Stimulated activated CD4-positive, alpha-beta T cell treated with anti-CD3 and anti-CD28 coated beads, TNF-alpha, amount 100 ng/mL, for 1 hour (primary cell): ENCODE data around the gene CD300LB.
"Not testable (repeated sequence)": the region's sequence is repeated elsewhere in the genome, so short reads cannot be mapped to it uniquely, and the experiment has no call there.

Experiments used
- DNase-seq, 3 donors: peaks; one replicate each; pipeline ENCODE4 v3.0.0-alpha.2; 2020; ENCODE audit warnings: low read depth in 3 of 3, low spot score in 1 of 3

The CD300LB gene

DNA sequence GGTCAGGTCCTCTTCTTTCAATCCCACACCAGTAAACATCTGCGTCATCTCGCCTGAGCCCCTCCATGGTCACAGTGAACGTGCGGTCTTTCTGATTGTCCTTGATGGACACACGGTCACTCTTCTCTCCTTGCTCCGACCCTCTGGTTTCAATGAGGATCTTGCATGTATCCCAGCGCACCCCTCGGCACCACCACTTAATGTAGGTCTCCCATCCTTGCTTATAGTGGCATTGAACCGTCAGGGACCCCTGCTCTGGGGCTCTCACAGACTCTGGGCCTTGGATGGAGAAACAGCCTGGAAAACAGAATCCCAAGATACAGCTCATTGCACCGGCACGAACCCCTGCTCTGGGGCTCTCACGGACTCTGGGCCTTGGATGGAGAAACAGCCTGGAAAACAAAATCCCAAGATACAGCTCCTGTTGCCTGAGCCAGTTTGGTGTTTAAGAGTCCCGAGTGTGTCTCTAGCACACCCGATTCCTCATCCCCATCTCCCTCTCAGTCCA, 5.4 kb downstream of the CD300LB start:
- DNase-seq: no peak

DNA sequence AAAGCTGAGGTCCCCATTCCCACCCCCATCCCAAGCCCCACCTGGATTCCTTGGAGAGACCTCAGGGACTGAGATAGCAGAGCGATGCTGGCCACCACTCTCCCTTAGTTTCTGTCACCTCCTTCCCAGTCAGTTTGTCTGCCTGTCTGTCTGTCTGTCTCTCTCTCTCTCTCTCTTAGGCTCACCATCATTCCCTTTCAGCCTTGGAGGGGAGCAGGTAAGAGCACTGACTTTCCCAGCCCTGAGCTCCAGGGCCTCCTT, 5.9 kb downstream of the CD300LB start:
- no peak for DNase-seq

DNA sequence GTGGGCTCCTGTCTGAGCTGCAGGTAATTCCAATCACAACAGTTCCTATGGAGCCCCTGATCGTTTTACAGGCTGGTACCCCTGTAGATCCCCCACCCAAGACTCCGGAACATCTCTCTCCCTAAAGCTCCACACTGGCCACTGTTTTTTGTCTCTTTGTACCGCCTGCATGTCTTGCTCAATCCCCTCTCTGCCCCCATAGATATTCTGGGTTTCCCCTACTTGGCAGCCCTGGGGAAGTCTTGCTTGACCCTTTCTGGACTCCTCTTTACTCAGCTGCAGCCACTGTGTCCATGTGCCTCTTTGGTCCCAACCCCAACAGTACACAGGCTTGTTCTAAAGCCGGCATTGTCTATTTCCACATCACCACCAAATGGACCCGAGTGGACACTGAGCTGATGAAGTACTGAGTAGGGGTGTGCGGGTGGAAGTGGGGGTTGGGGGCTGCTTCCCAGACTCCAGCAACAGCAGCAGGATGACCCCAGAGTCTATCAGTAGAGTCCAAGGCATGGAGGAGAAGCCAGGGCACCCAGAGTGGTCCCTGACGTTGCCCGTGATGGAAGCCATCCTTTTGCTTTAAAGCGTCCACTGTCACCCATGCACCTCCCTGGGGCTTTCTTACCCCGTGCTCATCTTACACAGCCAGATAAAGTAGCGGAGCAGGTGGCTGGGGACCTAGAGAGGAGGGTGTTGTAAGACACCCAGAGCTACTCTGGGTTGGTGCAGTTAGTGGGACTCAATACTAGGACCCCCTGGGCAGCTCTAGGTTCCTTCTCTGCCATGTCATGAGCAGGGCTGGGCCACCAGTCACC, 6.4 kb downstream of the CD300LB start:
- no peak for DNase-seq

DNA sequence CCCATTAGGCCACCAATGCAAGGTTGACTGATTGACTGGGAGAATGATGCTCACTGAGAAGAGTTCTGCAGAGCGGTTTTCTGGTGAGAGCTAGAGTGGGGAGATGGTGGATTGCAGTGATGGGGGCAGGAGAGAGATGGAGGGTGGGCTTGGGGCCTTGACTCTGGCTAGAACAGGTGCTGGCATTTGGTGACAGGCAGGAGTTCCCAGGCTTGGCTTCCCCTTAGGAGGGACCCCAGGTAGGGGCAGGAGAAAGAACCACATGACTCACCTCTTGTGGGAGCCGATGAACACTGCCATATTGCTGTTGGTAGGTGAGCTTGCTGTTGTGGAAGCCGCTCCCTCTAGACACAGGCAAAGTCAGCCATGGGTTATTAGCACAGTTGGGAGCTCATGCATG, 8.0 kb downstream of the CD300LB start:
- no peak for DNase-seq

DNA sequence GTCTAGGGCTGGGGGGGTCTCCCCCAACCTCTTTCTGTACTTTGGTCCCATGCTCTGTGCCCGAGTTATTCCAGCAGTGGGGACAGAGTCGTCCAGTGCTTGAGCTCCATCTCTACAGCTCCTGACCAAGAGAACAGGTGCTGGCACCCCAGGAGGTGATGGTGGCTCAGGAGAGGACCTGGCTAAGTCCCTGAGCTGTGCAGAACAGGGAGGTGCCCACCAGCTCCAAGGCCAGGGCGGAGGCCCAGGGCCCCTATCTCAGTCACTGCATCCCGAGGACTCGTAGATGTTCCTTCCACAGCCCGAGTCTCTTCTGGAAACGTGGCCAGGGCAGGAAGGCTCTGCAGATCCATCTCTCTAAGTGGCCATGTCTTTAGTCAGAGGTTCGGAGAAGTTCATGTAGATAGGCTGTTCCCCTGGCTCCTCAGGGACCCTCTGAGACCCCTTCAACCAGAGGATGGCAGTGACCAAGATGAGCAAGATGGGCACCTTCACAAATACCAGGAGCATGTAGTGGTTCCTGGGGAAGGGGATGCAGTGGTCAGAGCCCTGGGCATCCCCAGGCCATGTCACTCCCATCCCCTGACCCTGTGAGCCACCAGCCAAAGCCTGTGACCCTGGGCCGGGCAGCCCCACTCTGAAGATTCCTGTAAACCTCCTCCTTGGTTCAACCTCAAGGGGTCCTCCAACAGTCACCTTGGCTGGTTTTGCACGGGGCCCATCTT, 8.7 kb downstream of the CD300LB start:
- no peak for DNase-seq

DNA sequence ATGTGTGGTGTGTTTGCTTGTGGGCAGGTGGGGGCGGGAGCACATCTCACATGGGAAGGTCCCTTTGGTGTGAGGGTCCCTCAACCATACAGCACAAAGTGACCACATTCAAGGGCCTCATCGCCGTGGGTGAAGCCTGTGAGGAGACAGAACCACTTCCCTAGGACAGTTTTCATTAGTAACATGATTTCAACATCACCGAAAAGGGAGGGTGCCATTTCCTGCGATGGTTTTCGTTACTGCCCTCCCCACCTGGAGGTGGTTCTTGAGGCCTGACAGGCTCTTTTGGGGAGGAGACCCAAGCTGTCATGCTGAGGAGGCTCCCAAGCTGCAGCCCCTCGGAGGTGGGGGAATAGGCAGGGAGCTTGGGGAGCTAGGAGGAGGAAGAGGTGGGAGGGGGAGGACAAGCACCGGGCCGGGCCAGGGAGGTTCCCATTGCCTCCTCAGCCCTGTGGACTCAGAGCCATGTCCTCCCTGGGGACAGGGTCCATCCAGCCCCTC, 9.5 kb downstream of the CD300LB start:
- no peak for DNase-seq

DNA sequence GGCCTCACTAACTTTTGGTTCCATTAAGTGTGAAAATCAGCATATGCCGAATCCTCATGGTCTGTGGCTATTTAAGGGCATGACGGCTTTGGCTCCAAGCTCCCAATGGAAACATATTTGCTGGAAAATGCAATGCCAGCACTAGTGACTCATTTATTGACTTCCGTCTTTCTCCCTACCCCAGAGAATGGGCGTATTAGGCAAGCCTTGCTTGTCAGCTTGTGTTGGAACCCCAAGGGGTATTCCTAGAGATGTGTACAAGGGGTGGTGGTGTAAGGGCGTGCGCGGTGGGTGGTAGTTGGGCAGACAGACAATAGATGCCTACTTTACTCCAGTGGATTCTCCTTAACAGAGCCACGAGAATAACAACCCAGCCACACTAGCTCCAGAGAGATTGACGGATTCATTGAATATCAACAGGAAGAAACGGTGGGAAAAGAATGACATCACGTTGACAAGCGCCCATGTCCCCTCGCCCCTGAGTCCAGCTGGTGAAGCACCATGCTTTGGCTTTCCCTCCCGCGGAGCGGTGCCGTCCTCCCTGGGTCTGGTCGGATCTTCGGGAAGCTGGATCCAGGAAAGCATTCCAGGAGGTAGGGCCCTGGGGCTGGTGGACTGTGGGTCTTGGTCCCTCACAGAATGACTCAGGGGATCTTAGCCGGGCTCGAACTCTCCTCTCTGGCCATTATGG, 10.3 kb downstream of the CD300LB start:
- no peak for DNase-seq

DNA sequence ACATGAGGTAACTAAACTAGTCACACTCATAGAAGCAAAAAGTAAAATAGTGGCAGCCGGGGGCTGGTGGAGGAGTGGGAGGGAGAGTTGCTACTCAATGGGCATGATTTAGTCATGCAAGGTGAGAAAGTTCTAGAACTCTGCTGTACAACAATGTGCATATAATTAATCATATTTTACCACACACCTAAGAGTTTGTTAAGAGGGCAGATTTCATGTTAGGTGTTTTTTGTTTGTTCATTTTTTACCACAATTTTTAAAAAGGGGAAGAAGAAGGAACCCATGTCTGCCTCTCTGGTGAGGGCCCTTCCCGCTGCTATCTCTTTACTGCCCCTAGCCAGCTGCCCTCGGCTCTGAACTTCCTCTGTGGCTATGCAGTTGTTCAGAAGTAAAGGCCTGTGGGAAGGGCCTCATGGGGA, 11.2 kb downstream of the CD300LB start:
- no peak for DNase-seq

DNA sequence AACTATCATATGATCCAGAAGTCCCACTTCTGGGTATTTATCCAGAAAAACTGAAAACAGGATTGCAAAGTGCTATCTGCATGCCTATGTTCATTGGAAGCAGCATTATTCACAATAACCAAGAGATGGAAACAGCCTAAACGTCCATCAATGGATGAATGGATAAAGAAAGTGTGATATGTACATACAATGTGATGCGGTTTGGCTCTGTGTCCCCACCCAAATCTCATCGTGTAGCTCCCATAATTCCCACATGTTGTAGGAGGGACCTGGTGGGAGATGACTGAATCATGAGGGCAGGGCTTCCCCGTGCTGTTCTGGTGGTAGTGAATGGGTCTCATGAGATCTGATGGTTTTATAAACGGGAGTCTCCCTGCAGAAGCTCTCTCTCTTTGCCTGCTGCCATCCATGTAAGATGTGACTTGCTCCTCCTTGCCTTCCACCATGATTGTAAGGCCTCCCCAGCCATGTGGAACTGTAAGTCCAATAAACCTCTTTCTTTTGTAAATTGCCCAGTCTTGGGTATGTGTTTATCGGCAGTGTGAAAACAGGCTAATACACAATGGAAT, 12.8 kb downstream of the CD300LB start:
- DNase-seq: not testable (repeated sequence)

DNA sequence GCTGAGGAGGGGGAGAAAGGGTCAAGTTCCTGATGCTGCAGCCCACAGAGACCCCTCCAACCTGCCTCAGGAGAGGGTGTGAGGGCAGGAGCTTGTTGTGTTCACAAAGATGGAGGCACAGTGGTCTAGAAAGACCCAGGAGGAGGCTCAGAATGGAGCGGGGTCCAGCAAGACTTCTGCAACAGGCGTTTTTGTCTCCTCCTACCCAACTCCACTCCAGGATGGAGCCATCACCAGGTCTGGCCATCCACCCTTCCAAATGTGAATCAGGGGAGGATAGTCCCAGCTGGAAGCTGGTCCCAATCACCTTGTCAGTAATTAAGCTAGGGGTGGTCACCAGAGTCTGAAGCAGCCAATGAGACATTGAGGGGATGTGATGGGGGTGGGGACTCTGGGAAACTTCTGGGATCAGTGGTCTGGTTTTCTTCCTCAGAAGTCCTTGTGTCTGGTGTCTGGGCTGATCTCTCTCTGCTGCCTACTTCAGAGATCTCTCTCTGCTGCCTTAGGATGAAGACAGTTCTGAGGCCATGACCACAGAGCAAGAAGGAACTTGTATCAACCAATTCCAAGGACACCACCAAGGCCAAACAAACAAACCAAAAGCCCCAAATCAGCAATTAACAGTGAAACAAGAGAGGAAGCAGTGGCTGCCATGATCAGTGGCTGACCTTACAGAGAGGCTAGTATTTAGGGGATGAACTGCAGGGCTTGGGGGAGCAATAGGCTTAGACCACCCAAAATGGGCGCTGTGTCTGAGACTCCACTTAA, 14.5 kb downstream of the CD300LB start:
- no peak for DNase-seq

DNA sequence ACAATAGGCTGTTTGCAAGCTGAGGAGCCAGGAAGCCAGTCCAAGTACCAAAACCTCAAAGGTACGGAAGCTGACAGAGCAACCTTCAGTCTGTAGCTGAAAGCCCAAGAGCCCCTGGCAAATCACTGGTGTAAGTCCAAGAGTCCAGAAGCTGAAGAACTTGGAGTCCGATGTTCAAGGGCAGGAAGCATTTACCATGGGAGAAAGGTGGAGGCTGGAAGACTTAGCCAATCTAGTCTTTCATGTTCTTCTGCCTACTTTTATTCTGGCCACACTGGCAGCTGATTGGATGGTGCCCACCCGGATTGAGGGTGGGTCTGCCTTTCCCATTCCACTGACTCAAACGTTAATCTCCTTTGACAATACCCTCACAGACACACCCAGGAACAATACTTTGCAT, 15.3 kb downstream of the CD300LB start:
- DNase-seq: no peak

DNA sequence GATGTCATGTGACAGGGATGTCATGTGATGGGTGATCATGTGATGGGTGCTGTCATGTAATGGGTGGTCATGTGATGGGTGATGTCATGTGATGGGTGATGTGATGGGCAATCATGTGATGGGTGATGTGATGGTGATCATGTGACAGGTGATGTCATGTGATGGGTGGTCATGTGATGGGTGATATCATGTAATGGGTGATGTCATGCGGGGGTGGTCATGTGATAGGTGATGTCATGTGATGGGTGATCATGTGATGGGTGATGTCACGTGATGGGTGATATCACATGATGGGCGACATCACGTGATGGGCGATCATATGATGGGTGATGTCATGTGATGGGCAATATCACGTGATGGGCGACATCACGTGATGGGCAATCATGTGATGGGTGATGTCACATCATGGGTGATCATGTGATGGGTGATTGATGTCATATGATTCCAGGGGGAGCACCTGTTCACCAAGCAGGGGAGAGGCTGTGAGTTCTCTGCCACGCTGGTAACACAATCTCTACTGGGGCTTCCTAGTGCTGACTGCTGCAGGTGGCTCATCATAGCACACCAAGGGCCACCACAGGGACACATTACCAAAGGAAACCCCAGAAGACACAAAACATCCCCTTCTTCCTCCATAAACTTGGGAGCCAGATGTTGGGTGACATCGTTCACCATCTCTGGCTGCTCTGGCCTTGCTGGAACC, 16.5 kb downstream of the CD300LB start:
- DNase-seq: no peak

DNA sequence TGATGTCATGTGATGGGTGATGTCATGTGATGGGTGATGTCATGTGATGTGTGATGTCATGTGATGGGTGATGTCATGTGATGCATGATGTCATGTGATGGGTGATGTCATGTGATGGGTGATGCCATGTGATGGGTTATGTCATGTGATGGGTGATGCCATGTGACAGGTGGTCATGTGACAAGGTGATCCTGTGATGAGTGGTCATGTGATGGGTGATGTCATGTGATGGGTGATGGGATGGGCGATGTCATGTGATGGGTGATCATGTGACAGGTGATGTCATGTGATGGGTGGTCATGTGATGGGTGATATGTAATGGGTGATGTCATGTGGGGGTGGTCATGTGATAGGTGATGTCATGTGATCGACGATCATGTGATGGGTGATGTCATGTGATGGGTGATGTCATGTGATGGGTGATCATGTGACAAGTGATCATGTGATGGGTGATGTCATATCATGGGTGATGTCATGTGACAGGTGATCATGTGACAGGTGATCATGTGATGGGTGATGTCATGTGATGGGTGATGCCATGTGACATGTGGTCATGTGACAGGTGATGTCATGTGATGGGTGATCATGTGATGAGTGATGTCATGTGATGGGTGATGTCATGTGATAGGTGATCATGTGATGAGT, 17.2 kb downstream of the CD300LB start:
- no peak for DNase-seq

DNA sequence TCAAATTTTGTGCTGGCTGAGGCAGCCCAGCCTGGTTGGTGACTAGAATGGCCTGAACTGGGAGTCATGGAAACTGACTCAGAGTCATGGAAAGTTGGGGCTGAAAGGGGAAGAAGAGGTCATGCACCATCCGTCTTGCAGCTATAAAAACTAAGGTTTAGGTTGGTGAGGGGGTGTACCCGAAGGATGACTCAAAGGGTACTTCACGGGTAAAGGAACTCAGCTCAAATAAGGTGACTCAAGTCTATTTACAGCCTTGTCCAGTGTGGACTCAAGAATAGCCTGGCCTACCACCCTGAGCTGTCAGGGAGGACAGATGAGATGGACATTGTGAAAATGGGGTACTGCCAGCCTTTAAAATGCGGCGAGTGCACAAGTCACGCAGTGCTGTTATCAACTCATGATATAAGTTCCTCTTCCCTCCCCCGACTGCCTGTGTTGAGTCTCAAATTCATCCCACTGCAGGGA, 18.6 kb downstream of the CD300LB start:
- DNase-seq: no peak

DNA sequence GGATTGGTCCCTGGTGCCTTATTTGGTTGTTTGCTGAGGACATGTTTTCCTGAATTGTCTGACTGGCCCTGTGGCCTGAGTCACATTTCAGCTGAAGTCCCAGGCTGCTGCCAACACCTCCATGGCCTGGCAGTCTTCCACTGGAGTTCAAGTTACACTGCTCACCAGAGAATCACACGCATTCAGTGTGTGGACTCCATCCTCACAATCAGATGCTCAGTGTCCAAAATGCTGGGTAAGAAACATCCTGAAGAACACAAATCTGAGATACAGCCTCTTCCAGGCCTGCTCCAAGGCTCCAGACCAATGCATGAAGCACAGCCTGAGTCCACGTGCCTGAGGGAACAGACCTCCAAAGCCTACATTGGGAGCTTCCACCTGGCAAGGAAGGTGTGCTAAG, 19.2 kb downstream of the CD300LB start:
- no peak for DNase-seq

DNA sequence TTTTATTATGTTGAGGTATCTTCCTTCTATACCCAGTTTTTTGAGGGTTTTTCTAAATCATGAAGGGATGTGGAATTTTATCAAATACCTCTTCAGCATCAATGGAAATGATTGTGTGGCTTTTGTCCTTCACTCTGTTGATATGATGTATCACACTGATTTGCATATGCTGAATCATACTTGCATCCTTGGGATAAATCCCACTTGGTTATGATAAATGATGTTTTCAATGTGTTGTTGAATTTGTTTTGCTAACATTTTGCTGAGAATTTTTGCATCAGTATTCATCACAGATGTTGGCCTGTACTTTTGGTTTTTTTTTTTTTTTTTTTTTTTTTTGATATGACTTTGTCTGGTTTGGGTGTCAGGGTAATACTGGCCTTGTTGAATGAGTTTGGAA, 23.1 kb downstream of the CD300LB start:
- DNase-seq: no peak

DNA sequence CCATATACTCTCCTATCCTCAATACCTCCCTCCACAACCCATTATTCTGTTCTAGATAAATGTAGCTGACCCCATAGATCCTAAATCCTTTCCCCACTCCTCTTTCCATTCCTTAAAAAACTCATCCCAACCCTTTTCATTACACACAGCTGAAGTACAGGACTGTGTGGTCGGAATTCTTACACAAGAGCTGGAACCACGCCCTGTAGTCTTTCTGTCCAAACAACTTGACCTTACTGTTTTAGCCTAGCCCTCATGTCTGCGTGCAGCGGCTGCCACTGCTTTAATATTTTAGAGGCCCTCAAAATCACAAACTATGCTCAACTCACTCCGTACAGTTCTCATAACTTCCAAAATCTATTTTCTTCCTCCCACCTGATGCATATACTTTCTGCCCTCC, 27.3 kb downstream of the CD300LB start:
- not testable (repeated sequence) for DNase-seq

DNA sequence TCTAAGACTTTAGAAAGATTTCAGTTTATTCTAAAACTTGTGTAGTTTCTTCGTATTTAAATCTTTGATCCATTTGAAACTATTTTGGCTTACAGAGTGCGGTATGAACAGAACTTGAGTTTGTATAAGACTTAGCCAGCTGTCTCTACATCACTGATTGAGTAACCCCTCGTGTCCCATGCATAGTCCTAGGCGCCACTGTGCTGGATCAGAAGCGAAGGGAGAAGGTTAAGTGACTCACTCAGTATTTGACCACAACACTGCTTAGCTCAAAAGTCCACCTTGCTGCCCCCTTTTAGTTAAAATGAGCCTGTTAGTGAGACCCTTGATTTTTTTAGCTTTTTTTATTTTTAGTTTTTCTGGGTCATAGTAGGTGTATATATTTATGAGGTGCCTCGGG, 28.4 kb downstream of the CD300LB start:
- DNase-seq: no peak

DNA sequence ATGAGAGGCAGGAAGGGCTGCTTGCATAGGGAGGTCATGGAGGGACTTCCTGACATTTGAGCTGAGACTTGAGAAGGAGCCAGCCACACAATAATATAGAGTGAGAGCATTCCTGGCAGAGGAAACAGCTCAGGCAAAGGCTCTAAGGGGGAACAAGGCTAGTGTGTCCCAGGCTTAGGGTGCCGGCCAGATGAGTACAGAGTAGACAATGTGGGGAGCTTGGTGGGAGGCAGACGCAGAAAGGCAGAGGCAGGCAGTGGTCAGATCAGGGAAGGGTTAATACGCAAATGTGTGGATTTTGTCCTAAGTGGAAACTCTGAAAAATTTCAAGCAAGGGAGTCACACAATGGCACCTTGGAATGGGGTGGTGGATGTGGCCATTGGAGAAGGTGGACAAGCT, 31.3 kb downstream of the CD300LB start:
- DNase-seq: no peak

DNA sequence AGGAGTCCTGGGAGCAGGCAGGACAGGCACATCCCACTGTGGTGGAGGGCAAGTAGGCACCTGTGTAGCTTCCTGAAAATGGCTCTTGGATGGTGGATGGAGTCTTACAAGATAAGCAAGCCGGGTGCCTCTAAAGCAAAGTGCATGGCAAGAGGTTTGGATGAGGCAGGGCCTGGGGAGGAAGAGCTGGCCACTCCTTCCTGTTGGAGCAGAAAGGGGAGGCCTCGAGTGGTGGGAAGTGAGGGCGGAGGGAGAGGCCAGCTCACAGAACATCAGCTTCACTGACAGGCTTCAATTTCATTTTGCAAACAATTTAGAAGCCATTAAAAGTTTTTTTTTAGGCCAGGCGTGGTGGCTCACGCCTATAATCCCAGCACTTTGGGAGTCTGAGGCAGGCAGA, 33.8 kb downstream of the CD300LB start:
- no peak for DNase-seq
